ENCODE results near the gene POLDIP2.

Gene POLDIP2

GRCh38 chr17:28397687-28398279 lies 40.5 kb upstream of the POLDIP2 start:
- H3K4me3 ChIP-seq (ENCODE audit: low read depth, low read length) = no peak overlapping the region
- in situ Hi-C loops (cut with HindIII; ENCODE audit: low pct_ligation_motif_present, low sequenced_read_pairs) = no loop called here
- DNase-seq = no peak
- TF ChIP-seq CTCF (IDR thresholded peaks at IDR 0.05; ENCODE audit: low read depth, low read length, missing control alignments) = no peak
- H3K36me3 ChIP-seq (replicated peaks) = no peaks in the 10 kb centered on the region
- no peaks in the 10 kb centered on the region for H3K27me3 ChIP-seq (replicated peaks)
- no peak overlapping the region for H3K27ac ChIP-seq

GRCh38 chr17:28397275-28397674 lies 39.9 kb upstream of the POLDIP2 start:
- H3K36me3 ChIP-seq (replicated peaks) = no peaks in the 10 kb centered on the region
- in situ Hi-C loops (cut with HindIII; ENCODE audit: low pct_ligation_motif_present, low sequenced_read_pairs) = no loop called here
- H3K27ac ChIP-seq = no peak overlapping the region
- no peaks in the 10 kb centered on the region for H3K27me3 ChIP-seq (replicated peaks)
- DNase-seq = no peak
- no peak overlapping the region for H3K4me3 ChIP-seq (ENCODE audit: low read depth, low read length)
- TF ChIP-seq CTCF (IDR thresholded peaks at IDR 0.05; ENCODE audit: low read depth, low read length, missing control alignments) = no peak

- Histone ChIP-seq H3K27ac (no peak overlapping the region), H3K36me3 (replicated peaks) (no peaks in the 10 kb centered on the region), H3K27me3 (replicated peaks) (no peaks in the 10 kb centered on the region), H3K4me3 (ENCODE audit: low read depth, low read length) (no peak overlapping the region)
- in situ Hi-C loops (cut with HindIII; ENCODE audit: low pct_ligation_motif_present, low sequenced_read_pairs) = no loop called here
- DNase-seq = no peak
- TF ChIP-seq CTCF (IDR thresholded peaks at IDR 0.05; ENCODE audit: low read depth, low read length, missing control alignments) = no peak
These were observed 39.4 kb upstream of the POLDIP2 start for GRCh38 chr17:28396635-28397239.

- DNase-seq = no peak
- H3K27me3 ChIP-seq (replicated peaks) = no peaks in the 10 kb centered on the region
- no peak overlapping the region for H3K4me3 ChIP-seq (ENCODE audit: low read depth, low read length)
- in situ Hi-C loops (cut with HindIII; ENCODE audit: low pct_ligation_motif_present, low sequenced_read_pairs) = no loop called here
- no peak for TF ChIP-seq CTCF (IDR thresholded peaks at IDR 0.05; ENCODE audit: low read depth, low read length, missing control alignments)
- no peak overlapping the region for H3K27ac ChIP-seq
- H3K36me3 ChIP-seq (replicated peaks) = no peaks in the 10 kb centered on the region
These were observed 38.6 kb upstream of the POLDIP2 start for GRCh38 chr17:28395968-28396367.

GRCh38 chr17:28395426-28395825 lies 38.1 kb upstream of the POLDIP2 start:
- Histone ChIP-seq H3K27me3 (replicated peaks) (no peaks in the 10 kb centered on the region), H3K27ac (no peak overlapping the region), H3K4me3 (ENCODE audit: low read depth, low read length) (no peak overlapping the region), H3K36me3 (replicated peaks) (no peaks in the 10 kb centered on the region)
- in situ Hi-C loops (cut with HindIII; ENCODE audit: low pct_ligation_motif_present, low sequenced_read_pairs) = no loop called here
- no peak for DNase-seq
- no peak for TF ChIP-seq CTCF (IDR thresholded peaks at IDR 0.05; ENCODE audit: low read depth, low read length, missing control alignments)

Data from brain microvascular endothelial cell (primary cell).